Heart left ventricle (tissue), 16 donors: ENCODE data around the gene MGMT. TPM values are rescaled to one million over a fixed set of nuclear protein-coding genes. Genes with fewer than 3 reads are reported as not detected.

Experiments used
- ATAC-seq, 4 donors: fragments of 200-7000 bp; cut with Tn5 transposase; one replicate each; pipeline ENCODE4 v1.9.1; 2020 to 2022; ENCODE audit warnings: moderate library complexity in 4 of 4, mild to moderate bottlenecking in 3 of 4, moderate number of reproducible peaks in 1 of 4
- DNase-seq, 5 donors: peaks; one replicate each; pipeline ENCODE4 v3.0.0-alpha.2; 2020
- H3K27ac ChIP-seq, 12 donors: fragments of 200-600 bp; sonication (generic) in 4 of 12; one replicate each; pipeline versions ENCODE4 v1.5.0 to v1.8.0; 2016 to 2022; ENCODE audit warnings: mild to moderate bottlenecking in 2 of 12
- H3K27me3 ChIP-seq, 9 donors: fragments of 200-600 bp; sonication (generic) in 2 of 9; one replicate each; pipeline versions ENCODE4 v1.5.1 to v1.8.0; 2016 to 2022; ENCODE audit warnings: mild to moderate bottlenecking in 3 of 9
- H3K36me3 ChIP-seq, 9 donors: fragments of 200-600 bp; sonication (generic) in 2 of 9; one replicate each; pipeline versions ENCODE4 v1.5.0 to v1.8.0; 2018 to 2022; ENCODE audit warnings: mild to moderate bottlenecking in 2 of 9
- H3K4me1 ChIP-seq, 12 donors: fragments of 200-600 bp; sonication (generic) in 4 of 12; one replicate each; pipeline versions ENCODE4 v1.5.0 to v1.8.0; 2016 to 2022; ENCODE audit warnings: mild to moderate bottlenecking in 3 of 12
- H3K4me3 ChIP-seq, 12 donors: fragments of 200-600 bp; sonication (generic) in 4 of 12; one replicate each; pipeline versions ENCODE4 v1.5.0 to v1.8.0; 2017 to 2022; ENCODE audit warnings: mild to moderate bottlenecking in 9 of 12, moderate library complexity in 4 of 12
- H3K9me3 ChIP-seq, 12 donors: fragments of 200-600 bp; sonication (generic) in 4 of 12; one replicate each; pipeline versions ENCODE4 v1.5.0 to v1.8.0; 2016 to 2022; ENCODE audit warnings: mild to moderate bottlenecking in 1 of 12
- POLR2A ChIP-seq, 2 donors: fragments of 450-650 bp; IDR thresholded peaks; one replicate each; pipeline ENCODE4 v1.6.1; 2017; ENCODE audit warnings: antibody characterized with exemption in 2 of 2, mild to moderate bottlenecking in 2 of 2, moderate library complexity in 2 of 2
- WGBS, 4 donors: extraction: QIAGEN DNeasy Blood & Tissue Kit in 2 of 4; methylation state at CpG; one replicate each; pipeline versions ENCODE4 v1.1.5 to v1.1.7; 2013 to 2018; 5-methylcytosine and 5-hydroxymethylcytosine counted together
- intact Hi-C, 10 donors: fragments of 100-400 bp; cut with DNase I; formaldehyde crosslinking; loops; one replicate each; pipeline versions ENCODE4 v1.11.1 to v1.14.2; 2022
- polyA plus RNA-seq, 2 donors: library from polyadenylated mRNA; stranded (reverse); fragments of 200-250 nt; gene quantifications; one replicate each; pipeline ENCODE4 v1.2.3, GENCODE V29; 2013
- total RNA-seq, 9 donors: library from RNA; depleted of rRNA in 2 of 9; stranded (reverse); fragments of >200 nt in 2 of 9; fragmentation: NEBNext Ultra II Directional in 3 of 9; extraction: Animal tissue kit (Norgen Biotek cat#: 25700) in 3 of 9; gene quantifications; one replicate each; pipeline versions ENCODE4 v1.1.0 to v1.2.4, GENCODE V29; 2016 to 2023
- TF ChIP-seq, protein P1 (sequence below), 12 donors: fragments of 200-600 bp; sonication (generic) in 4 of 12; IDR thresholded peaks; one replicate each; pipeline versions ENCODE4 v1.5.0 to v1.8.0; 2018 to 2022; ENCODE audit warnings: antibody characterized with exemption in 12 of 12, mild to moderate bottlenecking in 5 of 12
- donor health status: ischemic (EF 13 %, LVEDD 7.1; RV severe dilation, severe dysfunction).
- donor health status: healthy with polysubstance abuse.
- donor health status: DM: no; HTN: yes; CAD: no.
- donor health status: DM: no; HTN: no; CAD: no.
- donor health status: ischemic (EF 25% LVEDD 6.9; RV normal size, moderate dysfunction).
- donor health status: ischemic (EF 25% LVEDD 5.7; RV mildly dilated, moderate dysfunction).
- donor health status: healthy.
- donor health status: DM: yes; HTN: yes; CAD: no.
- donor health status: ischemic (EF 35%, LVEDD 5.7; RV mildly dilated, moderate dysfunction).
- donor health status: nonischemic (EF 11% LVEDD 7.7; RV severe dilation, severe dysfunction).
- donor health status: DM: yes; HTN: yes; CAD: no.
- donor health status: PGD.
- donor health status: ischemic (EF 29% LVEDD 5.4; RV normal size, mild dysfunction).
- donor health status: nonischemic (EF 23%, LVEDD 6.1; RV moderate dilation, normal function).

The MGMT gene
- total and polyA plus RNA-seq, 11 donors = 6.2 to 25.3 (median 11.6) TPM

GRCh38 chr10:129465796-129466702, 992 bp upstream of the MGMT start:
- DNase-seq = peak in 1 of 5 donors; percentile 36
- Histone ChIP-seq H3K27me3 (no peaks in the 10 kb centered on the region), H3K27ac (peak overlapping the region in 11 of 12 donors; percentile 74 to 92 (median 81)), H3K36me3 (peaks cover 0 to 7% (median 0%) of the 10 kb centered on the region in 9 donors), H3K9me3 (no peaks in the 10 kb centered on the region), H3K4me1 (peaks cover 0 to 18% (median 11%) of the 10 kb centered on the region in 12 donors), H3K4me3 (peak overlapping the region; percentile 45 to 91 (median 82))
- ATAC-seq = peak in 3 of 4 donors; percentile 5 to 15 (median 7)
- intact Hi-C loops = loop anchor here in 4 of 10 donors (5.0 to 10.0 kb wide), 5 partner anchors 159 to 646 kb away; partner anchors contain the start of genes EBF3 (in 2 of the 4) and C10orf143 (in 1 of the 4)
- 79 to 87% (median 84%) methylated on average over 8 to 21 of the region's 21 CpGs for WGBS, 4 donors
- TF ChIP-seq, protein P1, sequence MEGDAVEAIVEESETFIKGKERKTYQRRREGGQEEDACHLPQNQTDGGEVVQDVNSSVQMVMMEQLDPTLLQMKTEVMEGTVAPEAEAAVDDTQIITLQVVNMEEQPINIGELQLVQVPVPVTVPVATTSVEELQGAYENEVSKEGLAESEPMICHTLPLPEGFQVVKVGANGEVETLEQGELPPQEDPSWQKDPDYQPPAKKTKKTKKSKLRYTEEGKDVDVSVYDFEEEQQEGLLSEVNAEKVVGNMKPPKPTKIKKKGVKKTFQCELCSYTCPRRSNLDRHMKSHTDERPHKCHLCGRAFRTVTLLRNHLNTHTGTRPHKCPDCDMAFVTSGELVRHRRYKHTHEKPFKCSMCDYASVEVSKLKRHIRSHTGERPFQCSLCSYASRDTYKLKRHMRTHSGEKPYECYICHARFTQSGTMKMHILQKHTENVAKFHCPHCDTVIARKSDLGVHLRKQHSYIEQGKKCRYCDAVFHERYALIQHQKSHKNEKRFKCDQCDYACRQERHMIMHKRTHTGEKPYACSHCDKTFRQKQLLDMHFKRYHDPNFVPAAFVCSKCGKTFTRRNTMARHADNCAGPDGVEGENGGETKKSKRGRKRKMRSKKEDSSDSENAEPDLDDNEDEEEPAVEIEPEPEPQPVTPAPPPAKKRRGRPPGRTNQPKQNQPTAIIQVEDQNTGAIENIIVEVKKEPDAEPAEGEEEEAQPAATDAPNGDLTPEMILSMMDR (IDR thresholded peaks at IDR 0.05) = no peak
- TF ChIP-seq POLR2A (IDR thresholded peaks at IDR 0.05) = no peak

DNA sequence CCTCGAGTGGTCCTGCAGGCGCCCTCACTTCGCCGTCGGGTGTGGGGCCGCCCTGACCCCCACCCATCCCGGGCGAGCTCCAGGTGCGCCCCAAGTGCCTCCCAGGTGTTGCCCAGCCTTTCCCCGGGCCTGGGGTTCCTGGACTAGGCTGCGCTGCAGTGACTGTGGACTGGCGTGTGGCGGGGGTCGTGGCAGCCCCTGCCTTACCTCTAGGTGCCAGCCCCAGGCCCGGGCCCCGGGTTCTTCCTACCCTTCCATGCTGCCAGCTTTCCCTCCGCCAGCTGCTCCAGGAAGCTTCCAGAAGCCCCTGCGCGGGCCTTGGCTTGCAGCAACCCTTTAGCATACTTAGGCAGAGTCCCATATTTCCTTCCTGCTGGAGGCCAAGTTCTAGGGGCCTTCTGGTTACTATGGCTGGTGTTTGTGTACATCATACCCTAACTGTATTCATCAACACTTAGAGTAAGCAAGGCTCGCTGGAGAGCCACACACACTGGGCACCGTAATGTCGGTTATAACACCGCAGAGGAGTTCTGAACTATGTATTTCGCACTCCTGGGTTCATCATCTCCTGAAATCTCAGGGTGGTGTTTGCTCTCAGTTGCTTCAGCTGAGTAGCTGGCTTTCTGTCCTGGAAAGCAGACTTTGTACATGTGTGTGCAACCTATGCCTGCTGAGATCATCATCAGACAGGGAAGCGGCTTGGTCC, 471 bp downstream of the MGMT start:
- H3K9me3 ChIP-seq = no peaks in the 10 kb centered on the region
- DNase-seq (peak in 2 of 5 donors; percentile 20 to 36), ATAC-seq (peak in 3 of 4 donors; percentile 1 to 15 (median 3))
- intact Hi-C loops = loop anchor here in 4 of 10 donors (5.0 to 10.0 kb wide), 5 partner anchors 157 to 645 kb away; partner anchors contain the start of genes EBF3 (in 2 of the 4) and C10orf143 (in 1 of the 4)
- 35 to 51% (median 40%) methylated on average over 15 to 25 of the region's 25 CpGs for WGBS, 4 donors
- H3K4me1 ChIP-seq = peaks cover 0 to 18% (median 11%) of the 10 kb centered on the region in 12 donors
- no peak for TF ChIP-seq POLR2A (IDR thresholded peaks at IDR 0.05)
- TF ChIP-seq, protein P1 (IDR thresholded peaks at IDR 0.05) = no peak
- peaks cover 0 to 21% (median 0%) of the 10 kb centered on the region in 9 donors for H3K36me3 ChIP-seq
- H3K27me3 ChIP-seq = no peaks in the 10 kb centered on the region
- H3K4me3 ChIP-seq = peak overlapping the region; percentile 66 to 91 (median 82)
- peak overlapping the region; percentile 26 to 93 (median 84) for H3K27ac ChIP-seq

- Histone ChIP-seq H3K36me3 (peaks cover 0 to 21% (median 0%) of the 10 kb centered on the region in 9 donors), H3K4me1 (peaks cover 0 to 18% (median 11%) of the 10 kb centered on the region in 12 donors), H3K27me3 (no peaks in the 10 kb centered on the region), H3K4me3 (peak overlapping the region in 1 of 12 donors; percentile 85), H3K9me3 (no peaks in the 10 kb centered on the region), H3K27ac (peak overlapping the region in 1 of 12 donors; percentile 93)
- DNase-seq = no peak
- TF ChIP-seq POLR2A (IDR thresholded peaks at IDR 0.05) = no peak
- TF ChIP-seq, protein P1 (IDR thresholded peaks at IDR 0.05) = no peak
- 91 to 96% (median 95%) methylated on average over 9 of the region's 9 CpGs for WGBS, 4 donors
- intact Hi-C loops = loop anchor here in 4 of 10 donors (5.0 to 10.0 kb wide), 5 partner anchors 157 to 644 kb away; partner anchors contain the start of genes EBF3 (in 2 of the 4) and C10orf143 (in 1 of the 4)
- no peak for ATAC-seq
Observed at GRCh38 chr10:129468187-129468586, 1.1 kb downstream of the MGMT start.
